A549 (cell line): ENCODE data around the gene RABGAP1L.

Experiments used
- BHLHE40 ChIP-seq: IDR thresholded peaks from 2 replicates; pipeline ENCODE4 v1.6.1; 2012; ENCODE audit warnings: low read depth, low read length, inconsistent platforms
- CBX8 ChIP-seq: fragments of 200-600 bp; sonication (generic); IDR thresholded peaks from 2 replicates; pipeline ENCODE4 v1.6.1; 2016
- CTCF ChIP-seq: fragments of >200 bp; sonication (Bioruptor Twin); formaldehyde crosslinking; IDR thresholded peaks from 3 replicates; pipeline ENCODE4 v1.5.1; 2016
- E2F6 ChIP-seq: IDR thresholded peaks from 2 replicates; pipeline ENCODE4 v1.6.1; 2012; ENCODE audit warnings: low read depth, borderline replicate concordance
- EP300 ChIP-seq, 2 experiments: fragments of >200 bp; sonication (Bioruptor Twin); formaldehyde crosslinking; IDR thresholded peaks; 2 replicates in 1 of 2; 3 replicates in 1 of 2; pipeline ENCODE4 v1.6.1; 2016 to 2017
- HOXA7 ChIP-seq: fragments of 250-450 bp; sonication (Bioruptor Pico); IDR thresholded peaks from 2 replicates; pipeline ENCODE4 v1.5.0; 2020; ENCODE audit warnings: mild to moderate bottlenecking, moderate library complexity
- MAZ ChIP-seq: fragments of 150-350 bp; IDR thresholded peaks from 2 replicates; pipeline ENCODE4 v1.6.1; 2014; ENCODE audit warnings: antibody characterized with exemption, low read depth, low read length, borderline replicate concordance
- PHF8 ChIP-seq: fragments of 200-600 bp; sonication (generic); IDR thresholded peaks from 2 replicates; pipeline ENCODE4 v1.6.1; 2016; ENCODE audit warnings: low read depth, mild to moderate bottlenecking, antibody characterized with exemption, moderate library complexity, borderline replicate concordance
- RNF2 ChIP-seq: fragments of 200-600 bp; sonication (generic); IDR thresholded peaks from 2 replicates; pipeline ENCODE4 v1.6.1; 2016; ENCODE audit warnings: low read depth, mild to moderate bottlenecking, antibody characterized with exemption, moderate library complexity, borderline replicate concordance
- SREBF2 ChIP-seq: fragments of 450-650 bp; IDR thresholded peaks from 2 replicates; pipeline ENCODE4 v1.6.1; 2014; ENCODE audit warnings: mild to moderate bottlenecking, moderate library complexity

- no peak for TF ChIP-seq E2F6
- TF ChIP-seq CTCF: no peak
- no peak for TF ChIP-seq EP300 (IDR thresholded peaks at IDR 0.05)
- TF ChIP-seq PHF8: no peak
- no peak for TF ChIP-seq HOXA7 (CRISPR knock-in tag)
- TF ChIP-seq CBX8: no peak
- TF ChIP-seq MAZ: no peak
- TF ChIP-seq RNF2: no peak
- no peak for TF ChIP-seq BHLHE40
- TF ChIP-seq SREBF2: no peak
These were observed 699.0 kb downstream of the RABGAP1L start for GRCh38 chr1:174858301-174858700.
